ENCODE data around the gene CCNF.
A peak's percentile ranks its signal among the peaks of the same experiment; 100 is the strongest.
"Not testable (repeated sequence)": the region's sequence is repeated elsewhere in the genome, so short reads cannot be mapped to it uniquely, and the experiment has no call there.

CCNF gene

DNA sequence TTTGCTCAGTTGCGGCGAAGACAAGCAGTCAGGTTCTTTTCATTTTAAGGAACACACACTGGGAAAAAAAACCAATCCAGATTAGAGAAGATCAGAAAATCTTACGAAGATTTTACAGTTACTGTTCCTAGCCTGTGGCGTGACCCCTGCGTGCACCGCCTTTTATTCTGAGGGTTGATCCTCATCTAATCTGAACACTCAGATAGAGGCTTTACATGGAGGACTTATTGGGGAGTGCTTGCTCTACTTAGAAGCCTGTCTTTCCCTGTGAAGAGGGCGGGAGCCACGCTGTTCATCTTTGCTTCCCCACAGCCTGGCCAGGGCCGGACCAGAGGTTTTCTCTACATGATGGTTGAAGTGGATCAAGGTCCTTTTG is 47.1 kb downstream of the CCNF start:
- H3K4me3 ChIP-seq (ENCODE audit: low read depth, low read length) = peak overlapping the region; percentile 61
- DNase-seq (ENCODE audit: low read depth) = no peak

DNA sequence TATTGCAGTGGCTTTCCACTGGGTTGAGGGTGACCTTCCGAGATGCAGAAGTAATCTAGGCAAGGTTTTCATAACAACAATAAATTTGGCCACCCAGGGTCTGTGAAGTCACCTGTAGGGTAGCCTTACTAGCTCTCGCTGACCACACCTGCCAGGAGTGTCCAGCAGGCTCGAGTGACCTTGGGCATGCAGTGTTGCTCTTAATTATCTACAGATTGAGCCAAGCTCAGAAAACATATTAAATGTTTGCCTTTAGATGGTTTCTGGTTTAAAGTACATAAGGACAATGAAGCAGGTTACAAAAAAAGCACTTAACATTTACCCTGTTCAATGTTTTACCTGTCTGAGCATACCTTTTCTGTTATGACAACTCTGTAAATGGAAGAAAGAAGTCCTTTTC is 47.5 kb downstream of the CCNF start:
- no peak for DNase-seq (ENCODE audit: low read depth)
- TF ChIP-seq MYC (IDR thresholded peaks at IDR 0.05; ENCODE audit: low read depth, low read length) (no peak), MAX (IDR thresholded peaks at IDR 0.05; ENCODE audit: low read depth, low read length) (no peak), POLR2A (IDR thresholded peaks at IDR 0.05; ENCODE audit: extremely low read depth, insufficient read length) (no peak)
- TF ChIP-seq, protein P1, sequence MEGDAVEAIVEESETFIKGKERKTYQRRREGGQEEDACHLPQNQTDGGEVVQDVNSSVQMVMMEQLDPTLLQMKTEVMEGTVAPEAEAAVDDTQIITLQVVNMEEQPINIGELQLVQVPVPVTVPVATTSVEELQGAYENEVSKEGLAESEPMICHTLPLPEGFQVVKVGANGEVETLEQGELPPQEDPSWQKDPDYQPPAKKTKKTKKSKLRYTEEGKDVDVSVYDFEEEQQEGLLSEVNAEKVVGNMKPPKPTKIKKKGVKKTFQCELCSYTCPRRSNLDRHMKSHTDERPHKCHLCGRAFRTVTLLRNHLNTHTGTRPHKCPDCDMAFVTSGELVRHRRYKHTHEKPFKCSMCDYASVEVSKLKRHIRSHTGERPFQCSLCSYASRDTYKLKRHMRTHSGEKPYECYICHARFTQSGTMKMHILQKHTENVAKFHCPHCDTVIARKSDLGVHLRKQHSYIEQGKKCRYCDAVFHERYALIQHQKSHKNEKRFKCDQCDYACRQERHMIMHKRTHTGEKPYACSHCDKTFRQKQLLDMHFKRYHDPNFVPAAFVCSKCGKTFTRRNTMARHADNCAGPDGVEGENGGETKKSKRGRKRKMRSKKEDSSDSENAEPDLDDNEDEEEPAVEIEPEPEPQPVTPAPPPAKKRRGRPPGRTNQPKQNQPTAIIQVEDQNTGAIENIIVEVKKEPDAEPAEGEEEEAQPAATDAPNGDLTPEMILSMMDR (IDR thresholded peaks at IDR 0.05; ENCODE audit: low read depth, low read length) = no peak
- no peak overlapping the region for H3K4me3 ChIP-seq (ENCODE audit: low read depth, low read length)

More for the DNA sequence above, 47.1 kb downstream of the CCNF start:
- TF ChIP-seq MYC (IDR thresholded peaks at IDR 0.05; ENCODE audit: low read depth, low read length) (no peak), MAX (IDR thresholded peaks at IDR 0.05; ENCODE audit: low read depth, low read length) (no peak), POLR2A (IDR thresholded peaks at IDR 0.05; ENCODE audit: extremely low read depth, insufficient read length) (no peak)
- TF ChIP-seq, protein P1 (IDR thresholded peaks at IDR 0.05; ENCODE audit: low read depth, low read length) = no peak

DNA sequence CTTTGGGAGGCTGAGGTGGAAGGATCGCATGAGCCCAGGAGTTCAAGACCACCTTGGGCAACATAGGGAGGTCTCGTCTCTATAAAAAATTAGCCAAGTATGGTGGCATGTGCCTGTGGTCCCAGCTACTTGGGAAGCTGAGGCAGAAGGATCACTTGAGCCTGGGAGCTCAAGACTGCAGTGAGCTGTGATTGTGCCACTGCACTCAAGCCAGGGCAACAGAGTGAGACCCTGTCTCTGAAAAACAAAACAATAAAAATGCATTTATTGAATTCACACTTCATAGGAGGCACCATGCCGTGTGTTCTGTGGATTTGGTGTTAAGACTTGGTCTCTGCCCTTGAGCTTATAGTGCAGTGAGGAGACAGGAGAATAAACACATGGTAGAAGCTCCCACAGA is 48.1 kb downstream of the CCNF start:
- no peak for DNase-seq (ENCODE audit: low read depth)
- H3K4me3 ChIP-seq (ENCODE audit: low read depth, low read length) = no peak overlapping the region
- TF ChIP-seq POLR2A (IDR thresholded peaks at IDR 0.05; ENCODE audit: extremely low read depth, insufficient read length) (no peak), MAX (IDR thresholded peaks at IDR 0.05; ENCODE audit: low read depth, low read length) (no peak), MYC (IDR thresholded peaks at IDR 0.05; ENCODE audit: low read depth, low read length) (no peak)
- TF ChIP-seq, protein P1 (IDR thresholded peaks at IDR 0.05; ENCODE audit: low read depth, low read length) = no peak

GRCh38 chr16:2478279-2478678 is 49.0 kb downstream of the CCNF start:
- H3K4me3 ChIP-seq (ENCODE audit: low read depth, low read length) = no peak overlapping the region
- DNase-seq (ENCODE audit: low read depth) = no peak
- TF ChIP-seq, protein P1 (IDR thresholded peaks at IDR 0.05; ENCODE audit: low read depth, low read length) = no peak
- TF ChIP-seq MAX (IDR thresholded peaks at IDR 0.05; ENCODE audit: low read depth, low read length) (no peak), MYC (IDR thresholded peaks at IDR 0.05; ENCODE audit: low read depth, low read length) (no peak), POLR2A (IDR thresholded peaks at IDR 0.05; ENCODE audit: extremely low read depth, insufficient read length) (no peak)

DNA sequence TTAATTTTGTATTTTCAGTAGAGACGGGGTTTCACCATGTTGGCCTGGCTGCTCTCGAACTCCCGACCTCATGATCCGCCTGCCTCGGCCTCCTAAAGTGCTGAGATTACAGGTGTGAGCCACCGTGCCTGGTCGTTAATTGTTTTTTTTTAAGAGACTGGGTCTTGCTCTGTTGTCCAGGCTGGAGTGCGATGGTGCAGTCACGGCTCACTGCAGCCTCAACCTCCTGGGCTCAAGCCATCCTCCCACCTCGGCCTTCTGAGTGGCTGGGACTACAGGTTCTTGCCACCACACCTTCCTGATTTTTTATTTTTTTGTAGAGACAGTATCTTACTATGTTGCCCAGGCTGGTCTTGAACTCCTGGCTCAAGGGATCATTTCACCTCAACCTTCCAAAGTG is 50.7 kb downstream of the CCNF start:
- DNase-seq (ENCODE audit: low read depth); H3K4me3 ChIP-seq (ENCODE audit: low read depth, low read length): not testable (repeated sequence)

GRCh38 chr16:2480948-2481347 is 51.7 kb downstream of the CCNF start:
- TF ChIP-seq POLR2A (IDR thresholded peaks at IDR 0.05; ENCODE audit: extremely low read depth, insufficient read length) (no peak), MAX (IDR thresholded peaks at IDR 0.05; ENCODE audit: low read depth, low read length) (no peak), MYC (IDR thresholded peaks at IDR 0.05; ENCODE audit: low read depth, low read length) (no peak)
- TF ChIP-seq, protein P1 (IDR thresholded peaks at IDR 0.05; ENCODE audit: low read depth, low read length) = no peak
- no peak overlapping the region for H3K4me3 ChIP-seq (ENCODE audit: low read depth, low read length)
- no peak for DNase-seq (ENCODE audit: low read depth)
